SIG-M5 treated with dmso at 0.1 percent for 504 hours (cell line): Measurements from ENCODE around the gene ADM2.

Experiments
- DNase-seq: peaks from one replicate; lab custom pipeline; 2025; ENCODE audit not compliant: unreplicated experiment; lab: John Stamatoyannopoulos, UW

Gene ADM2

DNA sequence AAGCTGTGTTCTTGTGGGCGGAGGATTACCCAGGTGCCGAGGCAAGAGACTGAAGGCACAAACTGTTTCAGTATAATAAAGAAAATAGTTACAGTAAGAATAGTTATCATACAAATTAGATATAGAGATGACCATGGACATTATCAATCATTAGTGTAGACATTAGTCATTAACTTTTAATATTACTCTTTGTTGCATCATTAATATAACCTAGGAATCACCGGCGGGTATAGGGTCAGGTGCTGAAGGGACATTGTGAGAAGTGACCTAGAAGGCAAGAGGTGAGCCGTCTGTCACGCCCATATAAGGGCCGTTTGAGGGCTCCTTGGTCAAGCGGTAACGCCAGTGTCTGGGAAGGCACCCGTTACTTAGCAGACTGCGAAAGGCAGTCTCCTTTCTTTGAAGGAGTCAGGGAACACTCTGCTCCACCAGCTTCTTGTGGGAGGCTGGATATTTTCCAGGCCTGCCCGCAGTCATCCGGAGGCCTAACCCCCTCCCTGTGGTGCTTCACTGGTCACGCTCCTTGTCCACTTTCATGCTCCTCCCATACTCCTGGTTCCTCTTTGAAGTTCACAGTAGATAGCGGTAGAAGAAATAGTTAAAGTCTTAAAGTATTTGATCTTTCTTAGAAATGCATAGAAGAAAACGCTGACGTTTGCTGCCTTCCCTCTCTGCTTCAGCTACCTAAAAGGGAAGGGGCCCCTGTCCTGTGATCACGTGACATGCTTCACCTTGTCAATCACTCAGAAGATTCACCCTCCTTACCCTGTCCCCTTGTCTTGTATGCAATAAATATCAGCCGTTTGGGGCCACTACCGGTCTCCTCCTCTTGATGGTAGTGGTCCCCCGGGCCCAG lies 52.7 kb downstream of the ADM2 start:
- peak; percentile 76 for DNase-seq

DNA sequence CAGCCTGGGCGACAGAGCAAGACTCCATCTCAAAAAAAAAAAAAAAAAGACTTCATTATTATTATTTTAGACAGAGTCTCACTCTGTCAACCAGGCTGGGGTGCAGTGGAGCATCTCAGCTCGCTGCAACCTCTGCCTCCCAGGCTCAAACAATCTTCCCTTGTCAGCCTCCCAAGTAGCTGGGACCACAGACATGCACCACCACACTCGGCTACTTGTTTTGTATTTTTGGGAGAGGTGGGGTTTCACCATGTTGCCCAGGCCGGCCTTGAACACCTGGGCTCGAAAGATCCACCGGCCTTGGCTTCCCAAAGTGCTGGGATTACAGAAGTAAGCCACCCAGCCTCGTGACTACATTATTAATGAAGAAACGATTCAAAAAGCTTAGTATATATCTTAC lies 53.8 kb downstream of the ADM2 start:
- DNase-seq = no peak
